A673 (cell line): ENCODE data around the gene GNAT1. TPM values are rescaled to one million over a fixed set of nuclear protein-coding genes. Genes with fewer than 3 reads are reported as not detected.

Source experiments
- BruUV-seq: library from RNA; stranded (reverse); fragments of 400-500 nt; replicated peaks from 2 replicates; lab custom pipeline; 2021; lab: Mats Ljungman, UMichigan
- CTCF ChIA-PET: fragments of 300-600 bp; sonication (Branson Sonifier 250); formaldehyde crosslinking; loops from one replicate; lab custom pipeline; 2022; ENCODE audit warnings: antibody characterized with exemption; lab: Charles Lee
- POLR2A ChIA-PET: fragments of 300-600 bp; sonication (Branson Sonifier 250); formaldehyde crosslinking; loops from one replicate; lab custom pipeline; 2022; ENCODE audit warnings: antibody characterized with exemption; ENCODE audit not compliant: low non-redundant PET; lab: Charles Lee
- DNase-seq: peaks from one replicate; pipeline ENCODE4 v3.0.0-alpha.2; 2015; ENCODE audit warnings: low spot score
- H3K27ac ChIP-seq: fragments of 200-600 bp; sonication (generic); 2 replicates; pipeline ENCODE4 v1.5.1; 2016; ENCODE audit warnings: mixed run types, low read depth, mild to moderate bottlenecking, mixed read lengths, antibody characterized with exemption, low read length; ENCODE audit not compliant: poor library complexity, severe bottlenecking
- H3K27me3 ChIP-seq: fragments of 200-600 bp; sonication (generic); replicated peaks from 2 replicates; pipeline ENCODE4 v1.6.1; 2017; ENCODE audit warnings: mixed run types, low read depth, mild to moderate bottlenecking, mixed read lengths, antibody characterized with exemption, low read length; ENCODE audit not compliant: insufficient read depth, poor library complexity
- H3K36me3 ChIP-seq: fragments of 200-600 bp; sonication (generic); 2 replicates; pipeline ENCODE4 v1.6.1; 2016; ENCODE audit warnings: mixed run types, mild to moderate bottlenecking, mixed read lengths, antibody characterized with exemption, low read length; ENCODE audit not compliant: insufficient read depth, poor library complexity, severe bottlenecking
- H3K4me1 ChIP-seq: fragments of 200-600 bp; sonication (generic); 2 replicates; pipeline ENCODE4 v1.6.1; 2017; ENCODE audit warnings: mixed run types, mild to moderate bottlenecking, mixed read lengths, antibody characterized with exemption, low read length; ENCODE audit not compliant: insufficient read depth, poor library complexity, severe bottlenecking
- H3K4me3 ChIP-seq: fragments of 200-600 bp; sonication (generic); 2 replicates; pipeline ENCODE4 v1.5.1; 2016; ENCODE audit warnings: low read depth, mixed run types, mild to moderate bottlenecking, mixed read lengths, low read length; ENCODE audit not compliant: poor library complexity, severe bottlenecking
- H3K9me3 ChIP-seq: fragments of 200-600 bp; sonication (generic); 2 replicates; pipeline ENCODE4 v1.6.1; 2016; ENCODE audit warnings: mixed run types, low read depth, mild to moderate bottlenecking, mixed read lengths, antibody characterized with exemption, low read length; ENCODE audit not compliant: poor library complexity, severe bottlenecking
- CTCF ChIP-seq: fragments of 300-800, 200-600 bp; sonication (generic); conservative IDR thresholded peaks from 2 replicates; pipeline ENCODE4 v1.5.1; 2017; ENCODE audit warnings: low read depth, mild to moderate bottlenecking, antibody characterized with exemption, low read length, moderate library complexity, mixed read lengths
- EZH2 ChIP-seq: fragments of 200-600 bp; sonication (generic); IDR thresholded peaks from 2 replicates; pipeline ENCODE4 v1.6.1; 2017; ENCODE audit warnings: borderline replicate concordance, low read depth, mild to moderate bottlenecking, mixed read lengths, antibody characterized with exemption, low read length; ENCODE audit not compliant: poor library complexity, severe bottlenecking
- intact Hi-C: fragments of 100-400 bp; cut with micrococcal nuclease; formaldehyde crosslinking; loops from one replicate; pipeline ENCODE4 v1.10.0; 2022; ENCODE audit not compliant: unreplicated experiment
- total RNA-seq: library from RNA; stranded (reverse); gene quantifications from 2 replicates; pipeline ENCODE4 v1.2.3, GENCODE V29; 2021

The GNAT1 gene
- total RNA-seq, 1 experiment from 2014 or later: not detected

GRCh38 chr3:50183755-50184154, 7.7 kb upstream of the GNAT1 start:
- CTCF ChIA-PET: no interaction called here
- intact Hi-C loops: no loop called here
- no TSS peak for BruUV-seq
- H3K4me3 ChIP-seq: no peak overlapping the region
- no peaks in the 10 kb centered on the region for H3K9me3 ChIP-seq
- TF ChIP-seq CTCF: no peak
- no peak for TF ChIP-seq EZH2
- H3K27ac ChIP-seq: no peak overlapping the region
- no peak for DNase-seq
- POLR2A ChIA-PET: no interaction called here
- H3K27me3 ChIP-seq: no peaks in the 10 kb centered on the region
- no peaks in the 10 kb centered on the region for H3K4me1 ChIP-seq
- no peaks in the 10 kb centered on the region for H3K36me3 ChIP-seq

DNA sequence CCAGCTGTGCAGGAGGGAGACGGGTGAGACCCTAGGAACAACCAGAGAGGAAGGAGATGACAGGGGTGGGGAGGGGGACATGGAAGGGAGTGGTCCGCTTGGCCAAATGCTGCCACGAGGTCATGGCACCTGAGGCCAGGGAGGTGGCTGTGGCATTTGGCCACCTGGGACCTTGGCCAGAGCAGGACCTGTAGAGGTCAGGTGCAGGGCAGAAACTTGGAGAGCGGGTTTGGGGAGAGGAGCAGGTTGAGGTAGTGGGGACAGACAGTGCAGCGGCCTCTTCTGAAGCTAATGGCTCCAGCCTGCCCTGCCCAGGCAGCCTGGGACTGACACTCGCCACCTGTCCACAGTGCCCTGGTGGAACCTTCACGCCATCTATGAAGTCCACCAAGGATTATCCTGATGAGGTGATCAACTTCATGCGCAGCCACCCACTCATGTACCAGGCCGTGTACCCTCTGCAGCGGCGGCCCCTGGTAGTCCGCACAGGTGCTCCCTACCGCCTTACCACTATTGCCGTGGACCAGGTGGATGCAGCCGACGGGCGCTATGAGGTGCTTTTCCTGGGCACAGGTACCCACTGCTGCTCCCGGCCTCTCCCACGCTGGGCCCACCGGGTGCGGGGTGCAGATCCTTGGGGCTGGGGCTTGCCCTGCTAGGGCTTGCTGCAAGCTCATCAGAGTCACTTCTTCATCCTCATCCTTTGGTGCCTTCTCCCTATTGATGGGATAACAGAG, 7.0 kb upstream of the GNAT1 start:
- POLR2A ChIA-PET: no interaction called here
- no peaks in the 10 kb centered on the region for H3K27me3 ChIP-seq
- intact Hi-C loops: no loop called here
- DNase-seq: no peak
- CTCF ChIA-PET: no interaction called here
- no peak overlapping the region for H3K4me3 ChIP-seq
- no peaks in the 10 kb centered on the region for H3K4me1 ChIP-seq
- no peak overlapping the region for H3K27ac ChIP-seq
- no peaks in the 10 kb centered on the region for H3K9me3 ChIP-seq
- H3K36me3 ChIP-seq: no peaks in the 10 kb centered on the region
- no peak for TF ChIP-seq CTCF
- TF ChIP-seq EZH2: no peak
- no TSS peak for BruUV-seq

DNA sequence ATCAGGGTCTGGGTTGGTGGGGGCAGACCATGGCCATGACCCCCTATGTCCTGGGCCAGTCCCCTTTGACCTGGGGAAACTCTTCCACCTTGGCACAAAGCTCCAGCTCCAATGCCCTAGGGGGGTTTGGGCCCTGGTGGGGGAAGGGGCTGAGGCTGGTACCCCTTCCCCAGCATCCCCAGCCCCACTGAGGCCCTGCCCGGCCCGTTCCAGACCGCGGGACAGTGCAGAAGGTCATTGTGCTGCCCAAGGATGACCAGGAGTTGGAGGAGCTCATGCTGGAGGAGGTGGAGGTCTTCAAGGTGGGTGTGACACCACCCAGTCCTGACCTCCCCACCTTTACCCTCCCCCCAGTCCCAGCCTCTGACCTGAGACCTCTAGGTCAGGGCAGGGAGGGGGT, 6.2 kb upstream of the GNAT1 start:
- Histone ChIP-seq H3K27me3 (no peaks in the 10 kb centered on the region), H3K9me3 (no peaks in the 10 kb centered on the region), H3K4me1 (no peaks in the 10 kb centered on the region), H3K27ac (no peak overlapping the region), H3K36me3 (no peaks in the 10 kb centered on the region), H3K4me3 (no peak overlapping the region)
- BruUV-seq: no TSS peak
- intact Hi-C loops: no loop called here
- ChIA-PET CTCF (no interaction called here), POLR2A (no interaction called here)
- TF ChIP-seq CTCF (no peak), EZH2 (no peak)
- DNase-seq: no peak
